Keratinocyte (primary cell): ENCODE results near the gene TMUB1.

Experiments used
- CTCF ChIP-seq, 3 experiments: IDR thresholded peaks in 1 of 3; conservative IDR thresholded peaks in 1 of 3; optimal IDR thresholded peaks in 1 of 3; 2 replicates in 2 of 3; 3 replicates in 1 of 3; pipeline versions ENCODE3 to v1.5.1; 2011; ENCODE audit warnings: low read length in 3 of 3, mild to moderate bottlenecking in 3 of 3, moderate library complexity in 2 of 3, control low read depth in 1 of 3, inconsistent platforms in 1 of 3; ENCODE audit not compliant: insufficient read depth in 2 of 3; ENCODE audit errors: extremely low read depth in 1 of 3
- EZH2 ChIP-seq: IDR thresholded peaks from one replicate; pipeline ENCODE4 v1.6.1; 2012; ENCODE audit warnings: inconsistent platforms, mild to moderate bottlenecking, low read length, moderate library complexity

GRCh38 chr7:151123822-151124464 is 40.6 kb upstream of the TMUB1 start:
- TF ChIP-seq CTCF (optimal IDR thresholded peaks at IDR 0.05 in 1 of 3, IDR thresholded peaks at IDR 0.05 in 1 of 3, conservative IDR thresholded peaks at IDR 0.05 in 1 of 3; ENCODE audit: extremely low read depth in 1 of 3, insufficient read depth in 2 of 3, low read length in 3 of 3) (peak in 2 of 3 experiments; percentile 99), EZH2 (no peak)
